NCI-H2171 (cell line): Measurements from ENCODE around the gene TAF8.

Experiments used
- DNase-seq: peaks from one replicate; lab custom pipeline; 2025; lab: John Stamatoyannopoulos, UW

Gene TAF8

DNA sequence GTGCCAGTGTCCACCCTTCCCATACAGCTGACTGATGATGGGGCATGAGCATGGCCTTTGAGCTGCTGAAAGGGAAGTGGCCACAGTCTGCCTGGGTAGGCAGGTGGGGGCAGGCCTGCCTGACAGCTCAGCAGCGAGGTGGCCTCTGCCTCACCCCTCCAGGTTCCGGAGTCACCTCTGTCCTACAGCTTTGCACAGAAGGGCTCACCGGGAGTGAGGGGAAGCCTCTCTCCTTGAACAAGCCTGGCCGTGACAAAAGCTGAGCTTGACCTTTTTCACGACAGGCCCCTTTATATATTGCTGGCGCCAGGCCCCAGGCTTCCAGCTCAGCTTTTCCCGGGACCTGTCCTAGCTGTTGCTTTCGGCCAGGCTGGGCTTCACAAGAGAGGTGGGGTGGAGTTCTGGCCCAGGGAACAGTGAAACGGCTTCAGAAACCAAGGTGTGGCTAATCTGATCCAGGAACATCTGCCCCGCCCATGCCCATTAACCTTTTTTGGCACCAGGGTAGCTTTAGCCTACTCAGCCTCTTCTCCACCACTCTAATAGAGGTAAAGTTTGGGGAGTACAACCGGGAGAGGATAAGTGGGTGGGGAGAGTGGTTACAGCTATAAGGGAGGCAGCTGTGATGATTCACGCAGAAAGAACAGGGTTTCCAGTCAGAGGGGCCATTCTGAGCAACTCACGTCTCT is 49.2 kb downstream of the TAF8 start:
- no peak for DNase-seq

DNA sequence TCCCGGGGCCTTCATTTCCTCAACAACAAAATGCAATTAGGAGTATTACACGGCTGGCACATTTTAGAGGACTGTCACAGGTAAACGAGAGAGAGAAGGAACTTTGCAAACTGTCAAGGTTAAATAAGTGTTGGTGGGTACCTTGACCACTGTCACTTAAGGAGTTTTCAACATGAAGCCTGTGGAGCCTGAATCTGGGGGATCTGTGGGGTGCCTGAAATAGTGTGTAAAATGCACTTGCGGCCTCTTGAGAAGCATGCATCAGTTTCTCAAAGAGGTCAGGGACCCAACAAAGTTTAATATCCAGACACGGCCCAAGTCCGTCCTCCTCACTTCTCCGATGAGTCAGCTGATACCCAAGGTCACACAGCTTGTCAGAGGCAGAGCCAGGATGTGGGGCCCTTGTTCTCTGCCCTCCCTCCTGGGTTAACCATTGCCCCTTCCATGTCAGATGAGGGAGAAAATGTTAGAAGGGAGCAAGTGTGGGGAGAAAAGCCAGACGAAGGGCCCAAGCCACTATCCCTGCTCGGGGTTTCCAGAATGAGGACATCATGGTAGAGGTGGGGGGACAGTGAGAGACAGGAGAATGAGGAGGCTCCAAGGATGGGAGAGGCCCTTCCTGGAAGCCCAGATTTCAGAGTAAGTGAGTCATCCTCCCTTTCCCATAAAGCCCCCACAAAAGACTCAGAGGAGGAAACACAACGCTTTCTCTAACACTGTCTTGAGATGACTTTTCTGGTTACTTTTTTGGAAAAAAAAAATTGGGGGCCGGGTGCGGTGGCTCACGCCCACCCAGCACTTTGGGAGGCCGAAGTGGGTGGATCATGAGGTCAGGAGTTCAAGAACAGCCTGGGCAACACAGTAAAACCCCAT is 49.9 kb downstream of the TAF8 start:
- no peak for DNase-seq

GRCh38 chr6:42101186-42101657 is 50.9 kb downstream of the TAF8 start:
- no peak for DNase-seq

- DNase-seq = no peak
Observed at GRCh38 chr6:42103216-42103615, 52.9 kb downstream of the TAF8 start.

DNA sequence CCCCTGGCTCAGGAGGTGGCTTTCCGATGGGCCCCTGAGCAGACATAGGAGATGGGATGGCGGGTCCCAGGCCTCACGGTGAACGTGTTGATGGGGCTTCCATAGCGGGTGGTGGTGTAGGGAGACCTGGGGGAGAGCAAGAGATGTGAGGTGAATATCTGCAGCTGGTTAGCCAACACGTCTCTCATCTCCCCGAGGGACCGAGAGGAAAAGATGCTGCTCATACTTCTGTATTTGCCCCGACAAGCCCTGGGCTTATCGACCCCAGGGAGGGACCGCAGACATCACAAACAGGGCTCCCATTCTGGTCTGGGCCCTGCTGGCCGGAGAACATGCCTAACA is 53.4 kb downstream of the TAF8 start:
- DNase-seq = no peak

- DNase-seq = no peak
Observed at GRCh38 chr6:42104095-42104803, 53.9 kb downstream of the TAF8 start.

- no peak for DNase-seq
Observed at GRCh38 chr6:42104804-42105125, 54.4 kb downstream of the TAF8 start.

GRCh38 chr6:42105156-42105648 is 54.9 kb downstream of the TAF8 start:
- DNase-seq = no peak

- no peak for DNase-seq
Observed at GRCh38 chr6:42105709-42106108, 55.4 kb downstream of the TAF8 start.

DNA sequence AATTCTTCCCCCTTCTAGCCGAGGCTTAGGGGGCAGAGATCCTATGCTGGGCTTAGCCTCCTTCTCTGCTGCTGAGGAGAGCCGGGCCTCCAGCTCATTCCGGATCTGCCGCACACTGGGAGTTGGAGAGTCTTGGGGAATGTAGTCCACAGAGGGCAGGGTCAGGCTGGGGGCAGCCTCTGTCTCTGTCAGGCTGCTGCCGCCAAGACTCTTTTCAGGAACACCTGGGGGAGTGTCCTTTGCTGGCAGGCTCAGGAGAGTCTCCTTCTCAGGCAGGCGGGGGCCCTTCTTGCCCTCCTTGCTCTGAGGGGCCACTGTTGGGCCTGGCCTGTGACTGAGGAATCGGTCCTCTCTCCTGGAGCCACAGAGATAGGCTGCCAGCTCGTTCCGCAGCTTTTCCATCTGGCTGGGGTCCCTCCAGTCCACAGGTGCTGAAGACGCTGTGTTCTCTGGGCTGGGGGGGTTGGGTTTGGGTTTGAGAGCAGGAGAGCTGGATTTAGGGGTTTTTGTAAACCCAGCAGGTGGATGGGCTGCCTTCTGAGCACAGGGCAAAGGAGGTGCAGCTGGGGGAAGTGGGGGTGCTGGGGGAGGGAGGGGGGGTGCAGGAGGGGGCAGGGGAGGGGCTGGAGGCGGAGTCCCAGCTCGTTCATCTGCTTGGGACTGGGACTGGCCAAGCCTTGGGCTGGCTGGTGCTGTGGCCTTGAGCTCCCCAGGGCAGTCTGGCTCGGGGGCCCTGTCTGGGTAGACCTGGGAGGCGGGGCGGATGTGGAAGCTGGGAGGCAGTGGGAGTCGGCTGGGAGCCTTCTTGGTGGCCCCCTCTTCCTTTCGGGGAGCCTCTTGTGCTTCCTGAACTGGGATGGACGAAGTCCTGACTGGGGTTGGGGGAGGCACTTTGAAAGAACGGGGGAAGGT is 56.0 kb downstream of the TAF8 start:
- DNase-seq = no peak

GRCh38 chr6:42108071-42108470 is 57.7 kb downstream of the TAF8 start:
- no peak for DNase-seq

GRCh38 chr6:42110683-42111082 is 60.4 kb downstream of the TAF8 start:
- no peak for DNase-seq

DNA sequence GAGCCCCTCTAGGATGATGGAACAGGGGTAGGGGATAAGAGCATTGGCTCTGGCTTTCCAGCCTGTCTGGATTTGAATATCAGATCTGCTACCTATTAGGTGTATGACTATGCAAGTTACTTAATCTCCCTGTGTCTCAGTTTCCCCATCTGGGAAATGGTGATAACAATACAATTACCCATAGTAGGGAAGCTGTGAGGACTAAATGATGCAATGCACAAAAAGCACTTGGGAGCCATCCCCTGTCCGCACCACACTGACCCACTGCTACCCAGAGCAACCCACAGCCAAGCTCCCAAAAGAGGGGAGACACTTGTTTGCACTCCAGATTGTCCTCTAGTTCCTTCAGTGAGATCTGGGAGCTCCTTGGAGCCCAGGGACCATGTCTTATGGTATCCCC is 62.0 kb downstream of the TAF8 start:
- no peak for DNase-seq

DNA sequence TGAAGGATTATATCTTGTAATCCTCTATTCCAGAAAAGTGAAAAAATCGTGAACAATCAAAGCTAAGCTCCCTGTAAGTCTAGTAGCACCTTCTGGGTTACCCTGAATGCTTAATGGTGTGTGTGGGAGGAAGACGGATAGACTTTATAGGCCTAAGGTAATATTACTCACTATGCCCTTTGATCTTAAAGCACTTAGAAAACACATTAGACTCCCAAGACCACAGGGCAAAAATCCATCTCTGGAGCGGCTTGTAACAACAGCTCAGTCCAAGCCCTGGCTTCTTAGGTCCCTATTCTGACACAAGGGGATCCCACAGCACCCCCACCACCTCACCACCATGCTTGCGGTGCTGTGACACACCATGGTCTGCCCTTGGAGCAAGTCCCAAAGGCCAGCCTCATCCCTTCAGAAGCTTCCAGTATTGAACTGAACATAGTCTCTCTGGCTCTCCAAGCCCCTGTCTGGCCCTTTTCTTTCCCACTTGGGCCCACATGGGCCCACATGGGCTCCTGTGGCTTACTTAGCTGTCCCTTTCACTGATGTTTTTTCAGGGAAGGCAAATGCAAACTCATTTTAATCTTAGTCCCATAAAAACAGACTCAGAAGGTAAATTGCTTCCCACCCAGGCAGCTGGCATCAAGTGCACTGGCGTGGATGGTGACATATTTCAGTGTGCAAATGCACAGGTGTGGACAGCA is 63.8 kb downstream of the TAF8 start:
- DNase-seq = no peak

DNA sequence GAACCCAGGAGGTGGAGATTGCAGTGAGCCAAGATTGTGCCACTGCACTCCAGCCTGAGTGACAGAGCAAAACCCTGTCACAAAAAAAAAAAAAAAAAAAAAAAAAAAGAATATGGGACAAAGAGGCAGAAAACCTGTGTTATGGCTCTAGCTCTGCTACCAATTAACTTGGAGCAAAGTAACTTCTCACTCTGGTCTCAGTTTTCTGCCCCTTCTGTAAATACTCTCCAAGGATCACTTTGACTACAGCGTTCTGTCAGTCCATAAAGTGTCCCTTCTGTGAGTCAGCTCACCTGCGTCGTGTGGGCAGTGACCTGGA is 67.5 kb downstream of the TAF8 start:
- DNase-seq = no peak

DNA sequence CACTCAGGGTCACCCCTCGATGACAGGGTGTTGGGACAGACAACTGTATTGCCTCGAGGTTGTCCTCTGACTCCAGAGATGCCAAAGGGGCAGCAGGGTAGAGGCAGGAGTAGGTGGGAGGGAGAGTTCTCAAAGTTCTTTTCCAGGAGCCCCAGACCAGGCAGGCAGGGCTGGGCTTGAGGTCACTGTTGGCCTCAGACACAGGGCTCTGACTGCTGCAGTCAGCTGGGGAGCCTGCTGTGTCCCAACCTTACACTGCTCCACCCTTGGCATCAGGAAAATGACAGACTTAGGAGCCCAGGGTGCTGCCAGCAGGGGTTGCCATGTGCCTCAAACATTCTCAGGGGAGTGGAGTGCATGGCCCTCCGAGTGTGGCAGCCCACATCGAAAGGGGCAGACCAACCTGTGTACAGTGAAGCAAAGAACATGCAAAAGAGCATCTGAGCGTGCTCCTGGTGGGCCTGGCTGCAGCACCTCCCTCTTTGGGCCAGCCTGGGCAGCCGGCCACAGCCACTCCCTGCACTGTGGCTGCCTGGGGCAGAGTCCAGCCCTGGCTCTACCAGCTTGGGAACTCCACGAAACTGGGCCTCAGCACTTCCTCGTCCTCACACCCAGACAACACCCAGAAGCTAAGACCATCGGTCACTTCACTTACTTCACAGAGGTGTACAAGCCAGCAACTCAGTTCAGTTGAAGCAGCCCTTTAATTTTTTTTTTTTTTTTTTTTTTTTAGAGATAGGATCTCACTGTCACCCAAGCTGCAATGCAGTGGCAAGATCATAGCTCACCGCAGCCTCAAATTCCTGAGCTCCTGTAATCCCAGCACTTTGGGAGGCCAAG is 68.1 kb downstream of the TAF8 start:
- no peak for DNase-seq

GRCh38 chr6:42120895-42121865 is 70.9 kb downstream of the TAF8 start:
- DNase-seq = no peak

DNA sequence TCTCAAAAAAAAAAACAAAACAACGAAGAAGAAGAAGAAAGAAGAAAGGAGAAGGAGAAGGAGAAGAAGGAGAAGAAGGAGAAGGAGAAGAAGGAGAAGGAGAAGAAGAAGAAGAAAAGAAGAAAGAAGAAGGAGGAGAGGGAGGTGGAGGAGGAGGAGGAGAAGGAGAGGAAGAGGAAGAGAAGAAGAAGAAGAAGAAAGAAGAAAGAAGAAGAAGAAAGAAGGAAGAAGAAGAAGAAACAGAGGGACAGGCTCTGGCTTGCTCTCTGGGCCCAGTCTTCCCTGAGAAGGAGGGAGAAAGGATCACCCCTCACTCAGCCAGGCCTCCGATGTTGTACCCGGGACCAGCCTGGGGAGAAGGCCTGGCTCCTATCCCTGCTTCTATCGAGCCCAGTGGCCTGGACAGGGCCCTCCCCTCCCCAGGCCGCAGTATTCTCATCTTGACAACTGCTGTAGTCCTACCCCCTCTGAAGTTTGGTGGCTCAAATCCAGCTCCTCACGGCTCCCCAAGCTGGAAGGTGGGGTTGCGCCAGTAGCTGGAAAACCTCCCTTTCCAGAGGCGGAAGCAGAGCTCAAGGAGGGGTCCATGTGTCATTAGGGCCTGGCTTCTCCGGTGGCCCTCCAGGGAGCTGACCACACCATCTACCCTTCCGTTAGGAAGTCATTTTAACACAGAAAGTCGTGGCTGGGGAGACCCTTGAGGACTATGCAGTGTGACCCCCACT is 73.2 kb downstream of the TAF8 start:
- DNase-seq = no peak
